ENCODE results near the gene ZNF76.
A peak's percentile ranks its signal among the peaks of the same experiment; 100 is the strongest.

ZNF76 gene

DNA sequence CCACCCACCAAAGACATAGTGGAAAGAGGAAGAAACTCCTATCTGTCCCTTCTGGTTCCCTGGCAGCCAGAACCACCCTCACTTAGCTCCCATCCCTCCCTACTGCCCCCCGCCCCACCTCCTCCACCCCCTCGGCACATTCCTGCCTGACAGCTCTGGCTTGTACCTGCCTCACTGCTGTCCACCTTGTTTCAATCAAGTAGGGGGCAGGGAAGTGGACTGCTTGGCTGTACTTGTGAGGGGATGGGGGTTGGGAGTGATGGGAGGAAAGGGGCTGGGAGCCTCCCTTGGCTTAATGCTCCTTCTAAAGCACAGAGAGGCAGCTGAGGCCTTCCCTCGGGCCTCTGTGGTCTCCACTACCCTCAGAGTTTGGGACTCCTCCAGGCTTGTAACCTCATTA is 22.1 kb upstream of the ZNF76 start:
- no peak for DNase-seq (ENCODE audit: low read depth in 2 of 2)

DNA sequence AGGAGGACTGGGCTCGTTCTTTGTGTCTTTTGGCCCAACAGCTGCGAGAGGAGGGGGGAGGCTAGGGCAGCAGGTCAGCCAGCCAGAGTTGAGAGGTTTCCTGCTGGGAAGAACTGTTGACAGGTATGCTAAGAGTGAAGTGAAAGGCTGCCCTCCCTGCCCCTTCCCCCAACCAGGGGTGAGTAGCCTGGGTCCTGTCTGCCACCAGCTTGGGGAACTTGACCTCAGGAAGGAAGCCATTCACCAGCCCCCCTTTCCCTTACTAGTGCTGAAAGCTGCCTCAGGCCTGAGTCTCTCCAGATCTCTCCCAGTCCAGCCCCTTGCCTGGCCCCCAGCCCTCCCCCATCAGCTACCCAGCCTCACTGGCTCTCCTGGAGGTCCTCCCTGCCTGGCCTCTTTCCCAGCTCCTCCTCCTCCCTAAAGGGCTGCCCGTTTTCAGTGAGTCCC is 20.7 kb upstream of the ZNF76 start:
- no peak for DNase-seq (ENCODE audit: low read depth in 2 of 2)

DNA sequence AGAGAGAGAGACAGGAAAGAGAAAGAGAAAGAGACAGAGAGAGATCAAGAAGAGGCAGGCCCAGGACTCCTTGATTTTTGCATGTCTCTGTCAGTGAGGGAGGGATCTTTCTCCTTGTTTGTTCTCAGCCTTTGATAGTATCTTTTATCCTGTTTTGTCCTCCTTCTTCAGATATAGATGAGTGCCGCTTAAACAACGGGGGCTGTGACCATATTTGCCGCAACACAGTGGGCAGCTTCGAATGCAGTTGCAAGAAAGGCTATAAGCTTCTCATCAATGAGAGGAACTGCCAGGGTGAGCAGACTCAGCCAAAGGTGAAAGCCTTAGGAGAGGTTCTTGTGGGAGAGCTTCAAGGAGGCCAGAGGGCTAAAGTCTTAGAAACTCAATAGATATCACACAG is 20.0 kb upstream of the ZNF76 start:
- DNase-seq (ENCODE audit: low read depth in 2 of 2), result no peak

DNA sequence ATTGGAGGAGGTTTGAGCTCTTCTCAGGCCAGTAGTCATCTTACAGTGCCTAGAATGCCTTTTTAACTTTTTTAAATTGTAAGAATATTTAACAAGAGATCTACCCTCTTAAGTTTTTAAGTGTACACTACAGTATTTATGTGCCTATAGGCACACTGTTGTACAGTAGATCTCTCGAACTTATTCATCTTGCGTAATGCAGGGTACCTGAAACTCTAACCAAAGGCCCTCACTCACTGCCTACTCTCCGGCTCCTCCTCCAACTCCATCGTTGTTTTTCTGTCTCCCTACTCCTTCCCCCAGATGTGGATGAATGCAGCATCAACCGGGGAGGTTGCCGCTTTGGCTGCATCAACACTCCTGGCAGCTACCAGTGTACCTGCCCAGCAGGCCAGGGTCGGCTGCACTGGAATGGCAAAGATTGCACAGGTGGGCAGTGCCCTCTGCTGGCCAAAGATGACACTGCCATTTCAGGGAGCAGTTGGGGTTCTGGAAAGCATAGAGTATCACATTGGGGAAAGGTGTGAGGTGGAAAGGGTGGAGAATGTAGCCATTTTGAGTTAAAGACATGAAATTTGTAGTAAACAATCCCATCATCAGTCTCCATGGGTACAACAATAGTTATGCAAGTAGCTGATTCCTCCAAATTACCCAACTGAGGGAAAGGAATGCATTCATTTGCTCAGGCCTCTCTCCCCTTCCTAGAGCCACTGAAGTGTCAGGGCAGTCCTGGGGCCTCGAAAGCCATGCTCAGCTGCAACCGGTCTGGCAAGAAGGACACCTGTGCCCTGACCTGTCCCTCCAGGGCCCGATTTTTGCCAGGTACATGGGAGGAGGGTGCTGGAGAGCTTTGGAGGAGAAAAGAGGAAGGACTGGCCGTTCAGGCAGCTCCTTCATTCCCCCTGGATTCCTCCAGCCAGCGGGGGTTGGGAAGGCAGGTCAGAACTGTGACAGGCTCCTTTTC is 18.4 kb upstream of the ZNF76 start:
- peak; percentile 39 to 54 for DNase-seq (ENCODE audit: low read depth in 2 of 2)

DNA sequence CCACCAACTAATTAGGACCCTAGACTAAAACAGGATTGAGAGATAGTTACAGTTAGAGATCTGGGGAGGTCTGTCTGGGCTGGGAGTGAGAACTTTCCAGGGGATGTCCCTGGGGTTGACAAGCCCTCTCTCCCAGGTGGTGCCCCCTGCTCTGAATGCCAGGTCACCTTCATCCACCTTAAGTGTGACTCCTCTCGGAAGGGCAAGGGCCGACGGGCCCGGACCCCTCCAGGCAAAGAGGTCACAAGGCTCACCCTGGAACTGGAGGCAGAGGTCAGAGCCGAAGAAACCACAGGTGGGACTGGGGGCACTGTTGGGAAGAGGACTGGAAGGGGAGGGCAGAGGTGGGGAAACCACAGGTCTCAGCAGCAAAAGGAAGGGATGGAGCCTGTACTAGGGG is 17.0 kb upstream of the ZNF76 start:
- DNase-seq (ENCODE audit: low read depth in 2 of 2), result no peak

DNA sequence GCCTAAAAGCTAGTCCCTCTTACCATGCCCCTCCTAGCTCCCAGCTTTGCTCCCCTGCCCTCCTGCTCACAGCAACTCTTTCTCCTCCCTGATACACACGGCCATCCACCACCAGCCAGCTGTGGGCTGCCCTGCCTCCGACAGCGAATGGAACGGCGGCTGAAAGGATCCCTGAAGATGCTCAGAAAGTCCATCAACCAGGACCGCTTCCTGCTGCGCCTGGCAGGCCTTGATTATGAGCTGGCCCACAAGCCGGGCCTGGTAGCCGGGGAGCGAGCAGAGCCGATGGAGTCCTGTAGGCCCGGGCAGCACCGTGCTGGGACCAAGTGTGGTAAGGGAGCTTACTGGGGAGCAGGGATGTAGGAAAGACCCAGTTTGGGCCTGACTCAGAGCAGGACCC is 16.6 kb upstream of the ZNF76 start:
- no peak for DNase-seq (ENCODE audit: low read depth in 2 of 2)

DNA sequence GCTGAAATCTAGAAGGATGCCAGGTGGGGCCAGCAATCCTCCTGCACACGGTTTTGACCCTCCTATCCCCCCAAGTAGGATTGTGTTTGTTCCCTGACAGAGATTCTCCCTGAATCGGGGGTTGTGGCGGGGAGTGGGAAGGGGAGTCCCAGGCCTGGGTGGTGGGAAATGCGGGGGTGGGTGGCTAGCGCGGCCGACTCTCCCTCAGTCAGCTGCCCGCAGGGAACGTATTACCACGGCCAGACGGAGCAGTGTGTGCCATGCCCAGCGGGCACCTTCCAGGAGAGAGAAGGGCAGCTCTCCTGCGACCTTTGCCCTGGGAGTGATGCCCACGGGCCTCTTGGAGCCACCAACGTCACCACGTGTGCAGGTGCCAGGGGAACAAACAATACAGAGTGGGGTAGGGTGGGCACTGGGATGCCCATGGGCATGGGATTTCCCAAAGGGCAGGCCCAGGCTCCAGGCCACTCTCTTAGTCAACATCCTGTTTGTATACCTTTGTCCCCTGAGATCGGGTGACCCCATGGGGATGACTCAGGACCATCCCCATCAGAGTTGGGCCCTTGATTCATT is 16.1 kb upstream of the ZNF76 start:
- DNase-seq (ENCODE audit: low read depth in 2 of 2), result no peak

DNA sequence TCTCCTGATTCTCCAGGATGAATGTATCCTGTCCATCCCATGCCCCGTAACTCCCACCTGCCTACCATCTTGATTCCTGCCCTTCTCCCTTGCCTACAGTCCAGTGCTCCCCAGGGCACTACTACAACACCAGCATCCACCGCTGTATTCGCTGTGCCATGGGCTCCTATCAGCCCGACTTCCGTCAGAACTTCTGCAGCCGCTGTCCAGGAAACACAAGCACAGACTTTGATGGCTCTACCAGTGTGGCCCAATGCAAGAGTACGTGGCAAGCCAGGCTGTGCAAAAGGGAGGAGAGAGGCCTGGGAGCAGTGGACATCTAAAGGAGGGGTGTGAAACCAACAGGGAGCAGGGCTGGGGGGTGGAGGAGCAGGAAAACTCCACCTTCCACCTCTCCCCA is 15.0 kb upstream of the ZNF76 start:
- no peak for DNase-seq (ENCODE audit: low read depth in 2 of 2)

DNA sequence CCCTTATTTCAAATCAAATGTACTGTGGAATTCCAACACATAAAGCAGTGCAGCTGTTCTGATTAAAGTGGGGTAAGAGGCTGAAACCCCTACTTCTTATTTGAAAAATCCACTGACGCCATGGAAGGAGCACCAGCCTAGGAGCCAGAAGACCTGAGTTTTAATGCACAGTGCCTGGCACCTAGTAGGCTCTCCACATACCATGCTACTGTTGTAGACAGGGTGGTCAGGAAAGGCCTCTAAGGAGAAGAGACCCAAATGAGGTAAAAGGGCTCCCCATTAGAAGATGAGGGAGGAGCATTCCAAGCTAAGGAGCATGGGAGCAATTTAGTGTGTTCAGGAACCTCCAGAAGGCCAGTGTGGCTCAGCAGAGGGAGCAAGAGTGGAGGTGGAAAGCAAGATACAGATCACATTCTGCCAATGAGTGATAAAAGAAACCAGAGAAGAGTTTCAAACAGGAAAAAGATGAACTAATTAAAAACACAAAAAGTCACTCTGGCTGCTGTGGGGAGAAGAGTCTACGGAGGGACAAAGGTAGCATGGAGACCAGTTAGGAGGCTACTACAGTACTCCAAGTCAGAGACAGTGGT is 11.8 kb upstream of the ZNF76 start:
- no peak for DNase-seq (ENCODE audit: low read depth in 2 of 2)

DNA sequence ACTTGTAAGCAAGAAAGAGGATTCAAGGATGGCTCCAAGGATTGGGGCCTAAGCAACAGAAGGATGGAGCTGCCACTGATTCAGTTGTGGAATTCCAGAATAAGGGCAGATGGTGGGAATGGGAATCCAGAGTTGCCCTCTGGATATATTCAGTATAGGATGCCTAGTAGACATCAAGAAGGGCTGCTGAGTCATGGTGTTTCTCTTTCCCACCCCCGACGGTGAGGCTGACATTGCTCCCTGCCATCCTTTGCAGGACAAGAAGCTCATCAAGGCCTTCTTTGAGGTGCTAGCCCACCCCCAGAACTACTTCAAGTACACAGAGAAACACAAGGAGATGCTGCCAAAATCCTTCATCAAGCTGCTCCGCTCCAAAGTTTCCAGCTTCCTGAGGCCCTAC is 11.2 kb upstream of the ZNF76 start:
- DNase-seq (ENCODE audit: low read depth in 2 of 2), result no peak

DNA sequence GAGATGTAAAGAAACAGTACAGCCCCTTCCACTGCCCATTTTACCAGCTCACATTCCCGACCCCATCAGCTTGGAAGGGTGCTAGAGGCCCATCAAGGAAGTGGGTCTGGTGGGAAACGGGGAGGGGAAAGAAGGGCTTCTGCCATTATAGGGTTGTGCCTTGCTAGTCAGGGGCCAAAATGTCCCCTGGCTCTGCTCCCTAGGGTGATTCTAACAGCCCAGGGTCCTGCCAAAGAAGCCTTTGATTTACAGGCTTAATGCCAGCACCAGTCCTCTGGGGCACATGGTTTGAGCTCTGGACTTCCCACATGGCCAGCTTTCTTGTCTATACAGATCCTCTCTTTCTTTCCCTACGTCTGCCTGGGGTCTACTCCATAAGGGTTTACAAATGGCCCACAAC is 10.6 kb upstream of the ZNF76 start:
- DNase-seq (ENCODE audit: low read depth in 2 of 2), result no peak

DNA sequence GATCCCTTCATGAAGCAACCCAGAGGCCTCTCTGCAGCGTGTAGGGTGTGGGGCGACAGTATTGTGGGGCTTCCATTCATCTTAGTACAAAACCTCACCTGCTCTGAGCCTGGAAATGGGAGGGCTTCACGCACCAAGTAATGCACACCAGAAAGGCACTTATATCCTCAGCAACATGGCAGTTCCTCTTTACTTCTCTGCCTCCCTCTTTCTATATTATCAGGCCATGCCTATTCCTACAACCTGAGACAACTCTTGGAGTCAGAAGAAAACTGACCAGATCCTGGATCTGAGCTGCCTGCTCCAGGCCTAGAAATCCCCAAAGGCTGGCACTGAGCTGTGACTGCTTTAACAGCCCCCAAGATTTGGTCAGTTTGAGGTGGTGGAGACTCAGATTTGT is 7.6 kb upstream of the ZNF76 start:
- no peak for DNase-seq (ENCODE audit: low read depth in 2 of 2)

DNA sequence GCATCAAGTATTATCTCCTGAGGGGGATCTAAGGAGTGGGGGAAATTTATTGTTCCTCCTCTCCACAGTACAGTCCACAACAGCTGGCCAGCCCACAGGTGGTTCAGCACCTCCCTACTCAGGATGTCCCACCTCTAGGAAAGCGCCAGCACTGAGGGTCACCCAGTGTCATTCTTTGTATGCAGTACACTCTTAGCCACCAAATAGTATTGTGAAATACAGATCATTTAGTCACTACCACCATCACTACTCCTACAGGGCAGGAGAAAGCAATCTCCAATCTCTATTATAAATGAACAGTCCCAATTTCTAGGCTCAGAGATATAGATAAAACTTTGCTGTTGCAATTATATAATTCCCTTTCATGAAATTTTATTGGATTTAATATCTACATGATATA is 6.3 kb upstream of the ZNF76 start:
- DNase-seq (ENCODE audit: low read depth in 2 of 2), result no peak

DNA sequence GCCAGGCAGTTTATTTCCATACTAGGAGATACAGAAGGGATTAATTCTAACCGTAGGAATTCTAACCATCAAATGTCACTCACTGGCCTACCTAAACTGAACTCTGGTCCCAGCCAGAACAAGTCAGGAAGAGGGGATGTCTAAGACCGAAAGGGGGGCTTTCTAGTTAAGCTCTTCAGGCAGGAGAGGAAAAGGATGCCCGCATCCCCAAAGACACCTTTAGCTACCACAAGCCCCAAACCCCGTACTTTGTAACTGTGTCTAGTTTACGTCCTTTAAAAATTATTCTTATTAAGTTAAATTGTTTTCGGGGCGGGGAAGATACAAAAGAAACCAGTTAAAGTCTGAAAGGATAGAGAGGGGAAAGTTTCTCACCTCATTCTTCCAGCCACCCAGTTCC is 1.2 kb upstream of the ZNF76 start:
- DNase-seq (ENCODE audit: low read depth in 2 of 2), result no peak

DNA sequence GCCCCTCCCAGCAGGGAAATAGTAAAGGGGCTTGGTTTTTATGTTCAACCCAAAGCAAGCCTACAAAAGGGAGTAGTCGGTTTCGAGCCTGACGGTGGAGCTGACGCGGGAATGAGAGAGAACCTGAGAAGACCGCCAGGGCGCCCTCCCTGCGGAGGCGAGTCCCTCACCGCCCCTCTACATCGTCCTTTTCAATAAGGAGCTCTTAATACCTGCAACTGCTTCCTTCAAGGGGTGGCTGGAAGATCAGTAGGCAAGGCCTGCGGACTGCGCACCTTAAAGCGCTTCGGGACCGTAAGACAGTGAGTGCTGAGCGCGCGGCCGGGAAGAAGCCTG is 709 bp upstream of the ZNF76 start:
- DNase-seq (ENCODE audit: low read depth in 2 of 2), result peak in 1 of 2 donors; percentile 21

DNA sequence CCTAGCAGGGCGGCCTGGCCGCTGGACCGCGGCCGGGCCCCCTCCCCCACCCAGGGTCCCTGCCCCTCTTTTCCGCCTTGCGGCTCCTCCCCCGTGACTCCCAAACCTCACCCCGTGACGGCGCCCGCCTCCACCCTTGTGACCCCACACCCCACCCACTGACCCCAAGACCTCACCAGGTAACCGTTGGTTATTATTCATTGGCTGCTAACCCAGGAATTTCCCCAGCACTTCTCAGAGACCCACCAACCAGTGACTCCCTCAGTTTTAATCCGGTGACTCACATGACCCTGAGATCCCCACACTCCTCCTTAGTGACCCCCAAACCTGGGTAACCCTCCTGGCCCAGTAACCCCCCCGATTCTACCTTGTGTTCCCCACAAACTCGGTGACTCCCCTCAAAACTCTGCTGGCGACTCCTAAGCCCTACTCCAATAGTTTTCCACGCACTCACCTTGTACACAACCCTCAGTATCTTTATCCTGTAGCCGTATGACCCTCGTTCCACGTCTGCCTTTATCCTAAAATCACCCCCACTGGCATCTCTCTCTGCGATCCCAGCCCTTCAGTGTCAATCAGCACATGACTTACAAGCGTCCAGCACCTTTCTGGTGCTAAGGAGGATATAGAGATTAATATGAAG is 534 bp downstream of the ZNF76 start:
- DNase-seq (ENCODE audit: low read depth in 2 of 2), result peak; percentile 43 to 58

DNA sequence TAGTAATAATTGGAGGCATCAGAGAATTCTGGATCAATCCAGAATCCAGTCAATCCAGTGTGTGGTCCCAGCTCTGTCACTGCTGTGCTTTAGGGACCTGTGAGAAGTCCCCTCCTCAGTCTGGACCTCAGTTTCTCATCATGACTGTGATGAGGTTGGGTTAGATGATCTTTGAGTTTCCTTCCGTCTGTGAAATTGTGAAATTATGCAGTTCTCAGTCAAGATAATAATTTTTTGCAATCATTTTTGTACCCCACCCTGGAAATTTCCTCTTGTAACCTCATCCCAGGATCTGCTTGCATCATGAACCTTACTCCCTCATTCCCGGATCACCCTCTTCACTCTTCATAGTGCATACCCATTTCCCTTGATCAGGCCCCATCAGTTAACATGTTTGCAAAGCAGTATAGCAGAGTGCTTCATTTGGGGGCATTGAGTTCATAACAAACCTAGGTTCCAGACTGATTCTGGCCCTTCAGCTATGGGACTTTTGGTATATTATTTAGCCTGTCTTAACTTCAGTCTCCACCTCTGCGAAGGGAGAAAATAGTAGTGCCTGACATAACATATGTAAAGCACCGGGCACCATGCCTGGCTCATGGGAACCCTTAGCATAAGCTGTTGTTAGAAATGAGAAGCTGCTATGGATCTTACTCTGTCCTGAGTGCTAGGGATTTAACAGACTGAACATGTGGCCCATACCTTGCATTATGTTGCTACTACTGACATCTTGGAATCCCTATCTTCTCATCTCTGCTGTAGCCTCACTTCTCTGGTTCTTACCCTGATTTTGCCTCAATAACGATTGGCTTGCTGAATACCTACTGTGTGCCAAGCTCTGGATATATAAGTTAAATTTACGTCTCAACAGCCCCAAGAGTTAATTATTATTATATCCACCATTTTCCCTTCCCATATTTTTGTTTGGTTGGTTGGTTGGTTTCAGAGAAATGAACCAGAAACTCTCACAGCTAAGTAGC is 1.3 kb downstream of the ZNF76 start:
- no peak for DNase-seq (ENCODE audit: low read depth in 2 of 2)

DNA sequence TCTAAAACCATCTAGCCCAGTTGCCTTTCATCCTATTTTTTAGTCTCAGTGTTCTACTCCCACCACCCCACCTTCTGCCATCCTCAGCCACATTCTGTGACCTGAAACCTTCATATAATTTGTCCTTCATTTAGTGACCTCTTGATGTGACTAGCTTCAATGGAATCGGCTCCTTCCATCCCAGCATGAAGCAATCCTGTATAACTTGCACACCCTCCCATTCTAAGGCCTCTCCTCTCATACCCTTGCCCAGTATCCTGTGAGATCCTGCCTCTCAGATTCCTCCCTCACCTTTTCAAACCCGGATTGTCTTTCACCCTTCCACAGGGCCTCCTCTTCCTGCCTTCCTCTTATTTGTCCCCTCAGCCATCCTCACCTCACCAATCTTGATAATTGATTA is 3.1 kb downstream of the ZNF76 start:
- DNase-seq (ENCODE audit: low read depth in 2 of 2), result no peak

DNA sequence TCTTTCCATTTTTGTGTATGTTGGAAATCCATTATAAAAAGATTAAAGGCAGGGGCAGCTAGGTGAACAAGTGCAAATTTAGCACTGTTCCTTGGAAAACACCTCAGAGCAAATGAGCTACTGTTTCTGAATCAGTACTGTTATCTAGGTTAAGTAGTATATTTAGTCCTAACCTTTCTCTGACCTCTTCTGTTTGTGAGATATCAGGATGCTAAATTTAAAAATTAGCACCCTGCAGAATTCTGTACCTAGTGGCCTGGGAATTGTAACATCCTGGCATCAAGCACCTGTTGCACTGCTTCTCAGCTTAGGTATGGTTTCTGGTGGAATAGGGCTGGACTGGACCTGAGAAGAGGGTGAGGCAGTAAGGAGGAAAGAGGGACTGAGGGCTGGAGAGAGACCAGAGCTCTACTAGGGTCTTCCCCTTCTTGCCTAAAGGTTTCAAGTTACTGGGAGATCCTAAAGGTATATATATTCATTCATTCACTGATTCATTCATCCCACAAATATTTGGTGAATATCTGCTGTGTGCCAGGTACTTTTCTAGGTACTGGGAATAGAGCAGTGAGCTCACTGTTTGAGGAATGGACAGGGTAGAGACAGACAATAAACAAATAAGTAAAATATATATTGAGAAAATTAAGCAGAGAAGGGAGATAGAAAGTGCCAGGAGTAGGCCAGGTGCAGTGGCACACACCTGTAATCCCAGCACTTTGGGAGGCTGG is 5.2 kb downstream of the ZNF76 start:
- DNase-seq (ENCODE audit: low read depth in 2 of 2), result no peak

DNA sequence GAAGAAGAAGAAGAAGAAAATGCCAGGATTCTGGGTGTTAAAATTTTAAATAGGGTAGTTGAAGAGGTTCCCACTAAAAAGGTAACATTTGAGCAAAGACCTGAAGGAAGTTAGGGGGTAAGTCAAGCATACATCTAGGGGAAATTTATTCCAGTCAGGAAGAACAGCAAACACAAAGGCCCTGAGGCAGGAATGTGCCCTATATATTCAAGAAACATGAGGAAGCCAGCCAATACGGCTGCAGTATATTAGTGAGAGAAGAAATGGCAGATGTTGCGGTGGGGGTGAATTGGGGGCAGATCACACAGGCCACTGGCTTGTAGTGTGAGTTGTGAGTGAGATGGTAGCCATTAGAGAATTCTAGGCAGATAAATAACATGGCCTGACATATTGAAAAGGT is 6.0 kb downstream of the ZNF76 start:
- no peak for DNase-seq (ENCODE audit: low read depth in 2 of 2)

DNA sequence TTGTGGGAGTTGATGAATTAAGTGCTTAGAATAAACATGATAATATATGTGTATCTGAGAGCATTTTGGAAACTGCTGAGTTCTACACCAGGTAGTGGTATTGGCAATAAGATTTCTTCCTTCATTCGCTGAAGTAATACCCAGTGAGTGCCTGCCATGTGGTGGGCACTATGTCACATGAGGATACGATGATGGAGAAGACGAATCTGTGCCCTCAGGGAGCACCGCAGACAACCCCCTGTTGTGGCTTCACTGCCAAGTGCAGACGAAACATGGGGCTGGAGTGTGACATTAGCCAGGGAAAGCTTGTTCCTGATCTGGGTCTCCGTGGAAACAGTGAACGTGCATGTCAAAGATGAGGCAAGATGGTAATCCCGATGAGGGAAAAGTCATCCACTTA is 7.9 kb downstream of the ZNF76 start:
- no peak for DNase-seq (ENCODE audit: low read depth in 2 of 2)

Measured in stimulated activated CD8-positive, alpha-beta memory T cell treated with anti-CD3 and anti-CD28 coated beads, Interleukin-2, amount 100 ng/mL, for 1 hour (primary cell).